ENCODE results near the gene SIRT1. TPM values are rescaled to one million over a fixed set of nuclear protein-coding genes. Genes with fewer than 3 reads are reported as not detected.

Gene SIRT1
- total and polyA plus RNA-seq, 10 of the 15 experiments (the other 5 are each of a cell fraction or from before 2014, with no cell fraction given): 3.6 to 14.2 (median 10.2) TPM

DNA sequence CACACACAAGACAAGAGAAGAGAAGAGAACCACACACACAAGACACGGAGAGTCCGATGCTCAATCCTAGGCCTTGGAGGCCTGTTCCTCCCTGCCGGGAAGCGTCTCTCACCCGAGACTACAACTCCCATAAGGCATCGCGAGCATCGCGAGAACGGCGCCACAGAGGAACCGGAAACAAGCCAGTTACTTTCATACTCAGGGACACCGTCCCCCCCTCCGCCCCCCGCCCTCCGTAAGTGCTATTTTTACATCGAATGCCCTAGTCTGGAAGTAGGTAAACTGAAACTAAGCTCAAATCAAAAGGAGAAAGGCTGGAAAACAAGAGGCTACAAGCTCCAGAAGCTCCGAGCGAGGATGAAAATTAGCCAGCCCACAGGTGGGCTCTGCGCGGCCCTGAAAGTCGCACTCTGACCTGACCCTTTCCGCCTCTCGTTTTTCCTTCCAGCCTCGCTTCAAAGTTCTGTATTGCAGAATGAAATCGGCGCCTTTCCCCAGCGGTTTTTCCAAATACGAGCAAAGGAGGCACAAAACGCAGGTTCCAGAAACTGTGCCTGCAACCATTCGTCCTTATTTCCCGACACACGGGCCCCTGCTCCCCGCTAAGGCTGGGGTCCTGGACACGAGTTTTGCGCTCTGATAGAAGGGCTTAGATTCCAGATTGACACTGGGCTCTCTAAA, 35.0 kb upstream of the SIRT1 start (continued):
- TF ChIP-seq USF1 (IDR thresholded peaks at IDR 0.05; ENCODE audit: borderline replicate concordance, extremely low read length, insufficient read depth, low read depth, low read length) (no peak), POU2F2 (IDR thresholded peaks at IDR 0.05; ENCODE audit: borderline replicate concordance, low read depth, low read length) (no peak; the same call in 2 of the 3 replicates), SUPT20H (IDR thresholded peaks at IDR 0.05; ENCODE audit: borderline replicate concordance, control insufficient read depth, low read depth, low read length) (no peak), CBX3 (IDR thresholded peaks at IDR 0.05; ENCODE audit: borderline replicate concordance, low read depth) (no peak), NR2C1 (IDR thresholded peaks at IDR 0.05) (peak; percentile 78), MTA3 (IDR thresholded peaks at IDR 0.05; ENCODE audit: borderline replicate concordance, low read length) (no peak), SP1 (IDR thresholded peaks at IDR 0.05; ENCODE audit: low read depth, low read length) (peak; percentile 24), POLR2AphosphoS5 (IDR thresholded peaks at IDR 0.05; ENCODE audit: low read length) (peak; percentile 59), CHD2 (IDR thresholded peaks at IDR 0.05; ENCODE audit: borderline replicate concordance, low read depth, low read length) (peak; percentile 99), CEBPZ (IDR thresholded peaks at IDR 0.05; ENCODE audit: low read depth, low read length) (no peak), KLF5 (IDR thresholded peaks at IDR 0.05; ENCODE audit: partially characterized antibody) (peak; percentile 61), NRF1 (conservative IDR thresholded peaks at IDR 0.05; ENCODE audit: low read depth, low read length) (no peak), HCFC1 (IDR thresholded peaks at IDR 0.05; ENCODE audit: low read length) (peak; percentile 96), IRF4 (IDR thresholded peaks at IDR 0.05; ENCODE audit: low read depth, low read length) (no peak), NFYB (IDR thresholded peaks at IDR 0.05; ENCODE audit: insufficient read depth, low read depth, low read length) (no peak), JUND (IDR thresholded peaks at IDR 0.05; ENCODE audit: low read depth, low read length) (no peak), CREB1 (IDR thresholded peaks at IDR 0.05; ENCODE audit: low read depth) (peak; percentile 71), ATF2 (IDR thresholded peaks at IDR 0.05; ENCODE audit: low read length) (no peak; the same call in 1 of the 2 replicates)
- TF ChIP-seq, protein P1, sequence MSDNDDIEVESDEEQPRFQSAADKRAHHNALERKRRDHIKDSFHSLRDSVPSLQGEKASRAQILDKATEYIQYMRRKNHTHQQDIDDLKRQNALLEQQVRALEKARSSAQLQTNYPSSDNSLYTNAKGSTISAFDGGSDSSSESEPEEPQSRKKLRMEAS (IDR thresholded peaks at IDR 0.05; ENCODE audit: low read depth, low read length): no peak
- TF ChIP-seq, protein P2, sequence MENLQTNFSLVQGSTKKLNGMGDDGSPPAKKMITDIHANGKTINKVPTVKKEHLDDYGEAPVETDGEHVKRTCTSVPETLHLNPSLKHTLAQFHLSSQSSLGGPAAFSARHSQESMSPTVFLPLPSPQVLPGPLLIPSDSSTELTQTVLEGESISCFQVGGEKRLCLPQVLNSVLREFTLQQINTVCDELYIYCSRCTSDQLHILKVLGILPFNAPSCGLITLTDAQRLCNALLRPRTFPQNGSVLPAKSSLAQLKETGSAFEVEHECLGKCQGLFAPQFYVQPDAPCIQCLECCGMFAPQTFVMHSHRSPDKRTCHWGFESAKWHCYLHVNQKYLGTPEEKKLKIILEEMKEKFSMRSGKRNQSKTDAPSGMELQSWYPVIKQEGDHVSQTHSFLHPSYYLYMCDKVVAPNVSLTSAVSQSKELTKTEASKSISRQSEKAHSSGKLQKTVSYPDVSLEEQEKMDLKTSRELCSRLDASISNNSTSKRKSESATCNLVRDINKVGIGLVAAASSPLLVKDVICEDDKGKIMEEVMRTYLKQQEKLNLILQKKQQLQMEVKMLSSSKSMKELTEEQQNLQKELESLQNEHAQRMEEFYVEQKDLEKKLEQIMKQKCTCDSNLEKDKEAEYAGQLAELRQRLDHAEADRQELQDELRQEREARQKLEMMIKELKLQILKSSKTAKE (IDR thresholded peaks at IDR 0.05; ENCODE audit: low read depth, poor library complexity, severe bottlenecking): no peak
